Brain microvascular endothelial cell (primary cell): ENCODE data around the gene PXK.

Source experiments
- DNase-seq: peaks from one replicate; pipeline ENCODE4 v3.0.0-alpha.2; 2020
- H3K27ac ChIP-seq: fragments of 250-450 bp; sonication (Bioruptor Pico); 2 replicates; pipeline ENCODE4 v1.5.1; 2020; ENCODE audit warnings: mild to moderate bottlenecking, moderate library complexity
- H3K27me3 ChIP-seq: fragments of 250-450 bp; sonication (Bioruptor Pico); replicated peaks from 2 replicates; pipeline ENCODE4 v1.5.1; 2020; ENCODE audit warnings: mild to moderate bottlenecking
- H3K36me3 ChIP-seq: fragments of 250-450 bp; sonication (Bioruptor Pico); replicated peaks from 2 replicates; pipeline ENCODE4 v1.5.1; 2020; ENCODE audit warnings: mild to moderate bottlenecking
- H3K4me3 ChIP-seq: 2 replicates; pipeline ENCODE4 v1.5.1; 2011; ENCODE audit warnings: low read depth, mild to moderate bottlenecking, control low read depth, low read length, moderate library complexity
- in situ Hi-C: cut with HindIII; loops from 2 replicates; pipeline ENCODE4 v1.10.0; 2017; ENCODE audit warnings: low sequenced_read_pairs, low pct_ligation_motif_present
- TF ChIP-seq, protein P1 (sequence below): IDR thresholded peaks from 2 replicates; pipeline ENCODE4 v1.5.1; 2011; ENCODE audit warnings: low read depth, mild to moderate bottlenecking, moderate library complexity, low read length, control low read depth, inconsistent platforms; ENCODE audit errors: missing control alignments

Gene PXK

DNA sequence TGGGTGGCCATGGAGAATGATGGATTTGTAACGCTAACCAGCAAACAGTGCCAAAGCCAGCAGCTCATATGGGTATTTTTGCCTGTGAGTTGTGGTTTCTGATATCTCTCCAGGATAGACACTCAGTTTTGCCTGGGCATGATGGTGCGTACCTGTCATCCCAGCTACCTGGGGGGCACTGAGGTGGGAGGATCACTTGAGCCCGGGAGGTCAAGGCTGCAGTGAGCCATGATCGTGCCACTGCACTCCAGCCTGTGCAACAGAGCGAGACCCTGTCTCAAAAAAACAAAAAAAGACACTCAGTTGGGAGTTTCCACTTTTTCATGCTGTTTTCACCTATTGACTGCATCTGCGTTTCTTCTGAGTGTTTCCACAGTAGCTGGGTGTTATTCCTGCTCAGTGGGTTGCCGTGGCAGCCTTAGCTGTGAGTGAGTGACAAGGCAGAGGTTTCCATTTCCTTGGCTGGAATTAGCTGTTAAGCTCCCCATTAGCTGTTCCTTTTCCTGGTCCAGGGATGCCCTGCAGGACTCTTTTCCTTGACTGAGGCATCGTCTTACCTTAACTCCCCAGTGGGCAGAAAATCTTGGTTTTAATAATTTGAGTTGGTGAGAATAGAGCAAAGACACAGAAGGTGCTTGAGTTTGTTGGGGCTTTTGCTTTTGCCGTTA, 40.9 kb upstream of the PXK start:
- in situ Hi-C loops = no loop called here
- no peak overlapping the region for H3K27ac ChIP-seq
- no peak overlapping the region for H3K4me3 ChIP-seq
- TF ChIP-seq, protein P1, sequence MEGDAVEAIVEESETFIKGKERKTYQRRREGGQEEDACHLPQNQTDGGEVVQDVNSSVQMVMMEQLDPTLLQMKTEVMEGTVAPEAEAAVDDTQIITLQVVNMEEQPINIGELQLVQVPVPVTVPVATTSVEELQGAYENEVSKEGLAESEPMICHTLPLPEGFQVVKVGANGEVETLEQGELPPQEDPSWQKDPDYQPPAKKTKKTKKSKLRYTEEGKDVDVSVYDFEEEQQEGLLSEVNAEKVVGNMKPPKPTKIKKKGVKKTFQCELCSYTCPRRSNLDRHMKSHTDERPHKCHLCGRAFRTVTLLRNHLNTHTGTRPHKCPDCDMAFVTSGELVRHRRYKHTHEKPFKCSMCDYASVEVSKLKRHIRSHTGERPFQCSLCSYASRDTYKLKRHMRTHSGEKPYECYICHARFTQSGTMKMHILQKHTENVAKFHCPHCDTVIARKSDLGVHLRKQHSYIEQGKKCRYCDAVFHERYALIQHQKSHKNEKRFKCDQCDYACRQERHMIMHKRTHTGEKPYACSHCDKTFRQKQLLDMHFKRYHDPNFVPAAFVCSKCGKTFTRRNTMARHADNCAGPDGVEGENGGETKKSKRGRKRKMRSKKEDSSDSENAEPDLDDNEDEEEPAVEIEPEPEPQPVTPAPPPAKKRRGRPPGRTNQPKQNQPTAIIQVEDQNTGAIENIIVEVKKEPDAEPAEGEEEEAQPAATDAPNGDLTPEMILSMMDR = no peak
- no peaks in the 10 kb centered on the region for H3K27me3 ChIP-seq
- no peak for DNase-seq
- H3K36me3 ChIP-seq = no peaks in the 10 kb centered on the region

DNA sequence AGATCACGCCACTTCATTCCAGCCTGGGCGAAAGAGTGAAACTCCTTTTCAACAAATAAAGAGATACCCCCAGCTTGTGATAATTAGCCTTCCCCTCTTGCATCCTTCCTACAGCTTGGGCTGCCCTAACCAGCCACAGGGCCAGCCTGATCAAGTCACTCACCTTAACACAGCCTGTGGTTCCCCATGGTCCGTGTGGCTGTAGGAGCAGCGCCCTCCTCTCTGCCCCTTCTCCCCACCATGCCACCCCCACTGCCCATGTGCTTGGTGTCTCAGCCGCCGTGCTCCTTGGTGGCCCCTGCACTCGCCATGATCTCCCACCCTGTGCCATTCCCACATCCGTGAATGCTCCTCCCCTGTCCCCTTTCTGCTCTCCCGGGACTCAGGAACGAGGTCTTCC, 39.8 kb upstream of the PXK start:
- no peaks in the 10 kb centered on the region for H3K36me3 ChIP-seq
- in situ Hi-C loops = no loop called here

DNA sequence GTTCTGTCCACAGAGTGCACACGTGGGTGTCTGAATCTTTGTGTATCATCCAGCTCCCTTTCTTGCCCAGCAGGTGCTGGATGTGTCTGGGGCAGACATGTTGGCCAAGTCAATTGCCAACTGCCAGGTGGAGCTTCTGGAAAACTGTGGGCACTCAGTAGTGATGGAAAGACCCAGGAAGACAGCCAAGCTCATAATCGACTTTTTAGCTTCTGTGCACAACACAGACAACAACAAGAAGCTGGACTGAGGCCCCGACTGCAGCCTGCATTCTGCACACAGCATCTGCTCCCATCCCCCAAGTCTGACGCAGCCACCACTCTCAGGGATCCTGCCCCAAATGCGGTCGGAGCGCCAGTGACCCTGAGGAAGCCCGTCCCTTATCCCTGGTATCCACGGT, 39.2 kb upstream of the PXK start:
- H3K36me3 ChIP-seq = no peaks in the 10 kb centered on the region
- DNase-seq = no peak
- in situ Hi-C loops = no loop called here

More for the DNA sequence above, 39.8 kb upstream of the PXK start:
- Histone ChIP-seq H3K27me3 (no peaks in the 10 kb centered on the region), H3K4me3 (no peak overlapping the region), H3K27ac (no peak overlapping the region)
- DNase-seq = no peak
- TF ChIP-seq, protein P1 = no peak

DNA sequence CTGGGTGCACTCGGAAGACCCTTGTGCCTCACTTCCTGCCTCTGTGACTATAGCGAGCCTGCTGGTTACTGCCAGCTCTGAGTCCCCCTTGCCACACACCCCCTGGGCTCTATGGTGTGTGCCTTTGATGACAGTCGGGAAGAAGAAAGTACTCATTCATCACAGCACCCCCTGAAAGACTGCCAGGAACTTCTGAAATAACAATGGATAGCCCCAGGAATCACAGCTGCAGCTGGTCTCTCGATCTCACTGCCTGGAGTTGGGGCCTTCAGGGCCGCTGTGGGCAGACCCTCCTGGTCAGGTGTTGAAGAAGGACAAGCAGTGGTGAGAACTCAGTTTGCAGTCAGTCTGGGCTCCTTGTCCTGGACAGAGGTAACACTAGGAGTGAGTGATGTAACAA, 36.4 kb upstream of the PXK start:
- H3K27ac ChIP-seq = no peak overlapping the region
- H3K36me3 ChIP-seq = no peaks in the 10 kb centered on the region

More for the DNA sequence above, 39.2 kb upstream of the PXK start:
- no peak overlapping the region for H3K4me3 ChIP-seq
- TF ChIP-seq, protein P1 = no peak
- H3K27me3 ChIP-seq = no peaks in the 10 kb centered on the region
- no peak overlapping the region for H3K27ac ChIP-seq

DNA sequence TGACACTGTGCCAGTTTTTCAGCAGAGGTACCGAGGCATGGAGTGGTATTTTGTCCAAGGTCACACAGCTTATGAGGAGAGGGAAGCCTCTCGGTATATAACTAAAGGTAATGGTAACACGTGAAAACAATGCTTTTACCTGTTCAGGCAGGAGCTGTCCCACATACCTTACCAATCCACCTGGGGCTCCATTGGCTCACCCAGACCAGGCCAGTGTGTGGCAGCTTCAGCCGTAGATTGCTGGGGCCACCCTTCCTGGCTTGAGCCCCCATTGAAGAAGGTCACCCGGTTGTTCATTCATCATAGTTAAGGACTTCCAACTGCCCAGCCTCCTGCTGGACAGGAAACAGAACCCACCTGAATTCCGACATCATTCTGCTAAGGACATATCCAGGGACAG, 35.8 kb upstream of the PXK start:
- Histone ChIP-seq H3K36me3 (no peaks in the 10 kb centered on the region), H3K27me3 (no peaks in the 10 kb centered on the region), H3K27ac (no peak overlapping the region), H3K4me3 (no peak overlapping the region)
- in situ Hi-C loops = no loop called here
- DNase-seq = no peak
- TF ChIP-seq, protein P1 = no peak

More for the DNA sequence above, 36.4 kb upstream of the PXK start:
- TF ChIP-seq, protein P1 = no peak
- Histone ChIP-seq H3K27me3 (no peaks in the 10 kb centered on the region), H3K4me3 (no peak overlapping the region)
- no peak for DNase-seq
- in situ Hi-C loops = no loop called here

DNA sequence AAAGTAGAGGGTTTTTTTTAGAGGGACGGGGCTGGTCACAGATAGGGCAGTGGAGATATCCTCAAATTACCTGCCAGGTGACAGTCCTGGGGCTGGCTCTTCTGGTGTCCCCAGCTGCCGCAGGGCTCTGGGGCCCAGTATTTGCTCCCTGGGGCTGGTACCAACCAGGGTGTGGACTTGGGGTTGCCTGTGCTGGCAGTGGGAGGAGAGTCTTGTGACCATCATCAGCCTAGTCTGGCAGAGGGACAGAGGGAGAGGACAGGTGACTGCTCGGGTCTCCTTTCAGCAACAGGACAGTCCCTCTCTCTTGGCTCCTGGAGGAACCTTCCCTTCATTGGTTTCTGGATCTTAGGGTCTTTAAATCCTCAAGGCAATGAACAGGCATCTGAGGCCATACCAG, 34.5 kb upstream of the PXK start:
- Histone ChIP-seq H3K4me3 (no peak overlapping the region), H3K27me3 (no peaks in the 10 kb centered on the region), H3K27ac (no peak overlapping the region), H3K36me3 (no peaks in the 10 kb centered on the region)
- in situ Hi-C loops = no loop called here
- DNase-seq = no peak
- TF ChIP-seq, protein P1 = no peak
